HG03060 (cell line): ENCODE measurements around the gene RNF32.
A peak's percentile ranks its signal among the peaks of the same experiment; 100 is the strongest.

ENCODE experiments used
- ATAC-seq: cut with Tn5 transposase; IDR thresholded peaks from one replicate; pipeline ENCODE4 v1.9.1; 2021; ENCODE audit warnings: low read depth, moderate number of reproducible peaks; ENCODE audit not compliant: unreplicated experiment

The RNF32 gene

DNA sequence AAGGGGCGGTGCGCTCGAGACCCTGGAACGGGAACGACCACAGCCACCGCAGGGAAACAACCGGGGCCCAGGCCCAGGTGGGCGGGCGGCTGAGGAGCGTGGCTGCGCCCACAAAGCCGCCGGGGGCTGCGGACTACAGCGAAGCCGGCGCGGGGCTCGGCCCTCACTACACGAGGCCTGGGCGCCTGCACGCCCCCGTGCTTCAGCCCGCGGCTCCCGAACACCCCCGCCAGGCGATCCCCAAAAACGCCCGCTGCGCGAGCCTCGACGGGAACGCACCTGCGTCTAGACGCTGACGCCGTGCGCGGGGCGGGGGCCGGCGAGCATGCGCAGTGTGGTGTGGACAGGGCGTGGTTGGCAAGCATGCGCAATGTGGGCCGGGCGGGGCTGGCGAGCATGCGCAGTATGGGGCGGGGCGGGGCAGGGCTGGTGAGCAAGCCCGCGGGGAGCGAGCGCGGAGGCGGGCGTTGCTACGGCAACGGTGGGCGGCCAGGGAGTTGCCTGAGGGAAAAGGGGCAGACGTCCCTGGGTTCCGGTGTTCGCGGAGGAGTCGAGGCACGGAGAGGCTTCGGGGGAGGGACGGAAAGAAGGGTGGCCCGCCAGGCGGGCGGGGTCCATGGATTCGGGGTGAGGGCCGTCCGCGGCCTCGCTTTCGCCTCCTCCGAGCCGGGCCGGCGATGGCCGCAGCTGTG is at the start of gene RNF32:
TSS of gene RNF32 (plus strand) at position 518 of the 692 bp plus-strand sequence. CDS start 3,104 bp downstream, outside the sequence.
- peak; percentile 51 for ATAC-seq

- no peak for ATAC-seq
Measured at GRCh38 chr7:156592155-156592884, 48.3 kb upstream of the RNF32 start.

DNA sequence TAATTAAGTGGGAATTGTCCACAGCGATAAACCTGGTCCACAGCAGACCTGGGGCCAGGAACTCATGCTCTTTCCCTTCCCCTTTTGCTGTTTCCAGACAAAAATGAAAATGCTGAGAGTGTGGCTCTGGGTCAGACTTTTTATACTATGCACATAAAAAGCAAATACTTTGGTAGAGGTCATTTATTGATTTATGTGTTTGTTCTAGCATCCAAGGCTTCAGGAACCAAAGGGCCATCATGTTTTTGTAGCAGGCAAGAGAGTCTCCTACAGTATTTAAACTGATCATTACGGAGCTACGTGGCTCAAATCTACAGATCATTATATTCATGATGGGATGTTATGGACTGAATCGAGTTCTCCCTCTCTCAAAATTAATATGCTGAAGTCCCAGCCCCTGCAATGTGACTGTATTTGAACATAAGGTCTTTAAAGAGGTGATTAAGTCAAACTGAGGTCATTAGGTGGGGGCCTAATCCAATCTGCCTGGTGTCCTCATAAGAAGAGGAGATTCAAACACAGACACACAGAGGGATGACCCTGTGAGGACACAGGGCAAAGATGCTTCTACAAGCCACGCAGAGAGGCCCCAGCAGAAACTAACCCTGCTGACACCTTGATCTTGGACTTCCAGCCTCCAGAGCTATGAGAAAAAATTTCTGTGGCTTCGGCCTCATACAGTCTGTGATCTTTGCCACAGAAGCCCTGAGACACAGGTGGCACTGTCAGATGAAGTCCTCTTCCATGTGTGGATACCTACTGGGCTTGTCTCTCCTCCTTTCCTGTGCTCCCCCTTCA is 46.1 kb upstream of the RNF32 start:
- ATAC-seq: no peak

DNA sequence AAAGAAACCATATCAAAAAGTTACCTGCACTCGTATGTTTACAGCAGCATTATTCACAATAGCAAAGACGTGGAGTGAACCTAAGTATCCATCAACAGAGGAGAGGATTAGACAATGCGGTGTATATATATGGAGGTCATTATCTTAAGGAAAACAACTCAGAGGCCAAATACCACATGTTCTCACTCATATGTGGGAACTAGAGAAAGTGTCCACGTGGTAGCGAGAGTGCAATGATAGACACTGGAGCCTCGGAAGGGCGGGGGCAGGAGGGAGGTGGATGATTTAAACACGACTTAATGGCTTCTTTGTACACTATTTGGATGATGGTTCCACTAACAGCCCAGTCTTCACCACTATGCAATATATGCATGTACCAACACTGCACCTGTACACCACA is 40.1 kb upstream of the RNF32 start:
- no peak for ATAC-seq

GRCh38 chr7:156602283-156602682 is 38.3 kb upstream of the RNF32 start:
- ATAC-seq: no peak

DNA sequence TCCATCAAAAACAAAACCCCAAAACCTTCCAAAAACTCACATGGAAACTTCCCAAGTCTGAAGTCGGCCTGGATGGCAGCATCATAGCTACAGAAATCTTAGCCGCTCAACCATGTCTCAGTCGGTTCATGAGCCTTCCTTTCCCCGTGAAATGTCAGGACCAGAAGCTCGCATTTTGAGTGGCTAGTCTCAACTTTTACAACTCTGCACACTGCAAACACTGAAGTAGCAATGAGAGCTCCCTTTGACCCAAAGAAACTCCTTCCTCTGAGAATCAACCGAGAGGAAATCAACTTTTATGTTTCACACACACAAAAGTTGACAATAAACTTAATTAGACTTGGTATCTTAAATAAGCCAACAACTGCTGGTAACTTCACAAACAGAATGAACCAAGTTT is 37.6 kb upstream of the RNF32 start:
- no peak for ATAC-seq

- ATAC-seq: no peak
Measured at GRCh38 chr7:156603629-156604028, 36.9 kb upstream of the RNF32 start.

- ATAC-seq: no peak
Measured at GRCh38 chr7:156604311-156604710, 36.3 kb upstream of the RNF32 start.

- ATAC-seq: no peak
Measured at GRCh38 chr7:156604836-156605695, 35.5 kb upstream of the RNF32 start.

DNA sequence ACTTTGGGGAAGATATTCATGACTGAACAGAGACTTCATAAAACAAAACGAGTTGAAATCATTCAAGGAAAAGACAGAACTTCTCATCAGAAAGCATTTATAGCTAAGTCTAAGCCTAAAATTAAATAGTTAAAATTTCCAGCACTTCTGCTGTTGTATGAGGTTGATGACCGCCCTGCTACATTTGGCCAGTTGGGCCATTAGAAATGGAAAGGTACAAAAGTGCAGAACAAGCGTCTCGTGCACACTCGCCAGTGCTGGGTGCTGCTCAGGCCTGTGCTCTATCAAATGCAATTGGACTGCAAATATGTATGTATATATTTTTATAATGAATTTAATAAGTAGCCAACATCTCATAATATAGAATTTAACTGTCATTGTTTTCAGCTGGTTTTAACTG is 34.4 kb upstream of the RNF32 start:
- no peak for ATAC-seq

DNA sequence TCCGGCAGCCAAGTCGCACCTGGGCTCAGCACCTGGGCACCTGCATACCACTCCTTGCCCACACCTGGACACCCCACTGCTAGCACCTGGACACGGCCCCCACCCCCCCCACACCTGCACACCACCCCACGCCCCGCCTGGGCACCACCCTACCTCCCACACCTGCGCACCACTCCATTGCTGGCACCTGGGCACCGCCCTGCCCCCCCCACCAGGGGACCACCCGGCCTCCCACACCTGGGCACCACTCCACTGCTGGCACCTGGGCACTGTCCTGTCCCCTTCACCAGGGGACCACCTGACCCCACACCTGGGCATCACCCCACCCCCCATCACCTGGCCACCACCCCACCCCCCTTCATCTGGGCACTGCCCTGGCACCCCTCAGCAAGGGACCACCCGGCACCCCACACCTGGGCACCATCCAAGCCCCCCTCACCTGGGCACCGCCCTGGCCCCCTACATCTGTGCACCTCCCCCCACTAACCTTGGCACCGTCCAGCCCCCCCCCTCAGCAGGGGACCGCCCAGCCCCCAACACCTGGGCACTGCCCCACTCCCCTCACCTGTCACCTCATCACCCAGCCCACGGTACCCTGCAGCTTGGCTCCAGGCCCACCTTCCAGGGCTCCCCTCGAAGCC is 33.8 kb upstream of the RNF32 start:
- no peak for ATAC-seq

- no peak for ATAC-seq
Measured at GRCh38 chr7:156607332-156608172, 33.0 kb upstream of the RNF32 start.

GRCh38 chr7:156608173-156608478 is 32.4 kb upstream of the RNF32 start:
- no peak for ATAC-seq

DNA sequence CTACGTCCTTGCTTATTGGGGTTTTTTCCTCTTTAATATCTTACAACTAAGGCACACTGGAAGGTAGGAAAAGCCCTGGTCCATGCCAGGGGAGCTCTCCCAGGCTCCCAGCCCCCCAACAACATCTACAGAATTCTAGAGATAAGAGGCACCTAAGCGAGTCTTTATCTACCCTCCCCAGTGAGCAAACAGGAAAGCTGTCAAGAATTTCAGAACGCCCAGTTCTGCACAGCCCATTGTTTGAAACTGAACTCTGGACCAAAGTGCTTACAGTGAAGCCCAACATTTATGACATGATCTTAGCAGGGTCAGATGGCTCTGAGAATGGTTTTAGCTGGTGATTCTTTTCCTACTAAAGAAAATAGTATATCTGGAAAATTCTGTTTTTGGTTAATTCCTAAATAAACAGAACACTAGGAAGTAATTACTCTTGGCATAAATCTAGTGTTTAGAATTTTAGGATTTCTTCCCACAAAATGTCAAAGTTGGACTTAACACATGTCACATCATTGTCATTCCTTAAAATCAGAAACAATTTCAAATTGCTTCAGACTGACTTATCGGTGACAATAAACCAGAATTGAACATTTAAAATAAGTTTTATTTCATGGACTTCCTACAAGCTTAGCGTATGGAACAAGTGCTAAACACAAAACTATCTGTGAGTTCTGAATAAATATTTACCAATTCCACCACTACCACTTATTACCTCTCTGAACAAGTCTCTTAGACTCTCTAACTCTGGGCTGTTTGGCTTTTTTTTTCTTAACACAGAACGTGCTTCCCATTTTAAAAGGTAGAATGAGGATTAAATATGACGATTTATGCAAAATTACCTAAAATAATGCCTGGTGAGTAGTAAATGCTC is 31.3 kb upstream of the RNF32 start:
- ATAC-seq: no peak

GRCh38 chr7:156610130-156610529 is 30.4 kb upstream of the RNF32 start:
- no peak for ATAC-seq

DNA sequence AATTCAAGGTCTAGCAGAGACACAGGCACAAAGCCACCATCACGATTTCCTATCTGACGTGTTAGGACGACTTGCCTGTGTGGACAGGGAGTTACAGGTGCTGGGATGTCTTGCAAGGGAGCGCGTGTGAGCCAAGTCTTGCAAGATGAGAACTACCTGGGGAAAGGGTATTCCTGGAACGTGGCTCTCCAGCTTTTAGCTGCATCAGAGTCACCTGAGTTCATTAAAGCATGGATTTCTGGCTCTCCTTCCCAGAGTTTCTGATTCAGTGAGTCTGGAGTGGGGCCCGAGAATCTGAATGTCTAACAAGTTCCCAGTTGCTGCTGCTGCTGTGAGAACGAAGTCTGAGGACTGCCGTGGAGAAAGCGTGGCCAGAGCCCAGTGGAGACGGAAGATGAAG is 30.0 kb upstream of the RNF32 start:
- no peak for ATAC-seq

- no peak for ATAC-seq
Measured at GRCh38 chr7:156611014-156612010, 29.3 kb upstream of the RNF32 start.
